HepG2 (cell line): ENCODE measurements around the gene CYP2W1. TPM values are rescaled to one million over a fixed set of nuclear protein-coding genes. Genes with fewer than 3 reads are reported as not detected.

ENCODE experiments used
- ARNT2 ChIP-seq: sonication (generic); formaldehyde crosslinking; IDR thresholded peaks from 2 replicates; pipeline ENCODE4 v1.8.0; 2022; ENCODE audit warnings: mild to moderate bottlenecking, low read depth, missing genetic modification reagents, moderate library complexity
- ELF3 ChIP-seq: IDR thresholded peaks from 2 replicates; pipeline ENCODE4 v1.6.1; 2016; ENCODE audit warnings: missing genetic modification reagents, missing compliant biosample characterization
- GLMP ChIP-seq: sonication (generic); formaldehyde crosslinking; IDR thresholded peaks from 2 replicates; pipeline ENCODE4 v1.9.0; 2021; ENCODE audit warnings: missing genetic modification reagents, mild to moderate bottlenecking, borderline replicate concordance
- KDM5B ChIP-seq: sonication (generic); formaldehyde crosslinking; IDR thresholded peaks from 2 replicates; pipeline ENCODE4 v1.4.0; 2020; ENCODE audit warnings: missing genetic modification reagents, mild to moderate bottlenecking, borderline replicate concordance
- MXD3 ChIP-seq: IDR thresholded peaks from 2 replicates; pipeline ENCODE4 v1.6.1; 2016; ENCODE audit warnings: mild to moderate bottlenecking, missing biosample characterization, missing genetic modification reagents
- NFKB2 ChIP-seq: sonication (generic); formaldehyde crosslinking; IDR thresholded peaks from 2 replicates; pipeline ENCODE4 v1.4.0; 2020; ENCODE audit warnings: missing genetic modification reagents, borderline replicate concordance
- NONO ChIP-seq, 2 experiments: fragments of 450-650 bp in 1 of 2; sonication (generic) in 1 of 2; formaldehyde crosslinking in 1 of 2; IDR thresholded peaks in 1 of 2; conservative IDR thresholded peaks in 1 of 2; 2 replicates each; pipeline versions ENCODE4 v1.6.1 to v1.8.0; 2017 to 2022; ENCODE audit warnings: mild to moderate bottlenecking in 1 of 2, missing genetic modification reagents in 1 of 2, moderate library complexity in 1 of 2
- TFE3 ChIP-seq: IDR thresholded peaks from 2 replicates; pipeline ENCODE4 v1.6.1; 2016
- ZFX ChIP-seq: sonication (generic); formaldehyde crosslinking; IDR thresholded peaks from 2 replicates; pipeline ENCODE4 v1.4.0; 2020; ENCODE audit warnings: mild to moderate bottlenecking, low read depth, missing genetic modification reagents, moderate library complexity
- ZNF501 ChIP-seq: sonication (generic); formaldehyde crosslinking; IDR thresholded peaks from 2 replicates; pipeline ENCODE4 v1.5.1; 2020; ENCODE audit warnings: mild to moderate bottlenecking, moderate library complexity, missing genetic modification reagents
- ZNF605 ChIP-seq: sonication (generic); formaldehyde crosslinking; IDR thresholded peaks from 2 replicates; pipeline ENCODE4 v1.8.0; 2022; ENCODE audit warnings: mild to moderate bottlenecking, missing genetic modification reagents
- polyA plus RNA-seq, 8 experiments: library from polyadenylated mRNA; depleted of rRNA in 3 of 8; stranded (reverse) in 7 of 8; unstranded in 1 of 8; fragments of >200 nt; fragmentation: Illumina TruSeq in 4 of 8; extraction: Trizol in 4 of 8; gene quantifications; 2 replicates each; pipeline versions ENCODE4 v1.2.1 to v1.2.3, GENCODE V29; 2011 to 2016; ENCODE audit warnings: low read depth in 4 of 8, missing spikeins in 1 of 8, mixed read lengths in 1 of 8; ENCODE audit not compliant: insufficient read depth in 1 of 8
- total RNA-seq, 5 experiments: library from RNA; depleted of rRNA; stranded (reverse); fragments of >200 nt; fragmentation: Illumina TruSeq; extraction: Trizol; gene quantifications; 2 replicates each; pipeline ENCODE4 v1.2.3, GENCODE V29; 2016; ENCODE audit warnings: low read depth in 1 of 5

The CYP2W1 gene
- total and polyA plus RNA-seq, 2 of the 13 experiments (the other 11 are each of a cell fraction or from before 2014, with no cell fraction given), result 19.5 to 31.7 TPM

GRCh38 chr7:953547-954327 lies 29.2 kb upstream of the CYP2W1 start (continued):
- TF ChIP-seq GLMP (CRISPR knock-in tag) (no peak), ZFX (CRISPR knock-in tag) (peak; percentile 64; the same call in 1 of the 2 replicates), MXD3 (0 out of 2 replicates have a peak, but pooled peaks have one; percentile 42), NONO (IDR thresholded peaks at IDR 0.05) (no peak), NONO (CRISPR knock-in tag; conservative IDR thresholded peaks at IDR 0.05) (peak; percentile 32; the same call in 1 of the 2 replicates), ARNT2 (no peak), TFE3 (no peak), ZNF605 (CRISPR knock-in tag) (peak; percentile 47; the same call in 1 of the 2 replicates), ELF3 (no peak), NFKB2 (0 out of 2 replicates have a peak, but pooled peaks have one; percentile 25), KDM5B (CRISPR knock-in tag) (0 out of 2 replicates have a peak, but pooled peaks have one; percentile 79), ZNF501 (CRISPR knock-in tag) (peak; percentile 70)
